ENCODE data around the gene IGFBP5.

GRCh38 chr2:216717491-216717901, 22.1 kb upstream of the IGFBP5 start:
- no peak for TF ChIP-seq POLR2A (IDR thresholded peaks at IDR 0.05)
- no peak for TF ChIP-seq CTCF (IDR thresholded peaks at IDR 0.05)

Data from stomach (tissue), 4 donors.